HepG2 (cell line): ENCODE results near the gene IQCC. TPM values are rescaled to one million over a fixed set of nuclear protein-coding genes. Genes with fewer than 3 reads are reported as not detected.

Source experiments
- ARID4A ChIP-seq: sonication (generic); formaldehyde crosslinking; IDR thresholded peaks from 2 replicates; pipeline ENCODE4 v1.5.0; 2020; ENCODE audit warnings: mild to moderate bottlenecking, missing genetic modification reagents, borderline replicate concordance
- BCL3 ChIP-seq: sonication (generic); formaldehyde crosslinking; IDR thresholded peaks from 2 replicates; pipeline ENCODE4 v1.5.1; 2020; ENCODE audit warnings: mild to moderate bottlenecking, missing genetic modification reagents, moderate library complexity
- BRF2 ChIP-seq: sonication (generic); formaldehyde crosslinking; IDR thresholded peaks from 2 replicates; pipeline ENCODE4 v1.8.1; 2022; ENCODE audit warnings: mild to moderate bottlenecking, missing genetic modification reagents
- FUBP1 ChIP-seq: sonication (generic); formaldehyde crosslinking; IDR thresholded peaks from 2 replicates; pipeline ENCODE4 v1.5.1; 2020; ENCODE audit warnings: missing genetic modification reagents, mild to moderate bottlenecking, borderline replicate concordance
- GATAD1 ChIP-seq: IDR thresholded peaks from 2 replicates; pipeline ENCODE4 v1.6.1; 2016; ENCODE audit warnings: missing genetic modification reagents, missing compliant biosample characterization
- HNF4A ChIP-seq: sonication (generic); formaldehyde crosslinking; IDR thresholded peaks from 2 replicates; pipeline ENCODE4 v1.4.0; 2020; ENCODE audit warnings: missing genetic modification reagents
- NFIB ChIP-seq: sonication (generic); formaldehyde crosslinking; IDR thresholded peaks from 2 replicates; pipeline ENCODE4 v1.9.0; 2021; ENCODE audit warnings: missing genetic modification reagents, mild to moderate bottlenecking, borderline replicate concordance
- NR1H2 ChIP-seq: sonication (generic); formaldehyde crosslinking; IDR thresholded peaks from 2 replicates; pipeline ENCODE4 v1.8.1; 2022; ENCODE audit warnings: low read depth, missing genetic modification reagents, borderline replicate concordance
- REST ChIP-seq, 2 experiments: IDR thresholded peaks; 2 replicates each; pipeline ENCODE4 v1.6.1; 2011 to 2012; ENCODE audit warnings: low read length in 2 of 2, borderline replicate concordance in 1 of 2, low read depth in 1 of 2, mild to moderate bottlenecking in 1 of 2, moderate library complexity in 1 of 2
- ZNF292 ChIP-seq: sonication (generic); formaldehyde crosslinking; IDR thresholded peaks from 2 replicates; pipeline ENCODE4 v1.8.1; 2022; ENCODE audit warnings: mild to moderate bottlenecking, low read depth, missing genetic modification reagents, borderline replicate concordance
- ZNF770 ChIP-seq: sonication (generic); formaldehyde crosslinking; IDR thresholded peaks from 2 replicates; pipeline ENCODE4 v1.5.0; 2020; ENCODE audit warnings: mild to moderate bottlenecking, missing genetic modification reagents
- ZNF772 ChIP-seq: sonication (generic); formaldehyde crosslinking; IDR thresholded peaks from 2 replicates; pipeline ENCODE4 v1.5.0; 2020; ENCODE audit warnings: mild to moderate bottlenecking, missing genetic modification reagents
- polyA plus RNA-seq, 8 experiments: library from polyadenylated mRNA; depleted of rRNA in 3 of 8; stranded (reverse) in 7 of 8; unstranded in 1 of 8; fragments of >200 nt; fragmentation: Illumina TruSeq in 4 of 8; extraction: Trizol in 4 of 8; gene quantifications; 2 replicates each; pipeline versions ENCODE4 v1.2.1 to v1.2.3, GENCODE V29; 2011 to 2016; ENCODE audit warnings: low read depth in 4 of 8, missing spikeins in 1 of 8, mixed read lengths in 1 of 8; ENCODE audit not compliant: insufficient read depth in 1 of 8
- total RNA-seq, 5 experiments: library from RNA; depleted of rRNA; stranded (reverse); fragments of >200 nt; fragmentation: Illumina TruSeq; extraction: Trizol; gene quantifications; 2 replicates each; pipeline ENCODE4 v1.2.3, GENCODE V29; 2016; ENCODE audit warnings: low read depth in 1 of 5

Gene IQCC
- total and polyA plus RNA-seq, 2 of the 13 experiments (the other 11 are each of a cell fraction or from before 2014, with no cell fraction given) = 1.7 to 3.0 TPM

GRCh38 chr1:32241001-32241763 lies 35.7 kb downstream of the IQCC start (continued):
- no peak for TF ChIP-seq BCL3
- TF ChIP-seq ZNF292 (CRISPR knock-in tag) = peak; percentile 79
- no peak for TF ChIP-seq HNF4A (CRISPR knock-in tag)
- no peak for TF ChIP-seq ZNF772 (CRISPR knock-in tag)
- no peak for TF ChIP-seq NR1H2 (CRISPR knock-in tag)
- no peak for TF ChIP-seq REST (IDR thresholded peaks at IDR 0.05; ENCODE audit: borderline replicate concordance in 1 of 2, low read depth in 1 of 2, low read length in 2 of 2)
- TF ChIP-seq NFIB (CRISPR knock-in tag) = no peak
- TF ChIP-seq FUBP1 (CRISPR knock-in tag) = no peak
- no peak for TF ChIP-seq ZNF770 (CRISPR knock-in tag)
- no peak for TF ChIP-seq BRF2 (CRISPR knock-in tag)
- 0 out of 2 replicates have a peak, but pooled peaks have one; percentile 17 for TF ChIP-seq GATAD1 (CRISPR knock-in tag)
- peak; percentile 62; the same call in 1 of the 2 replicates for TF ChIP-seq ARID4A (CRISPR knock-in tag)
